ENCODE results near the gene RERE.

Gene RERE

DNA sequence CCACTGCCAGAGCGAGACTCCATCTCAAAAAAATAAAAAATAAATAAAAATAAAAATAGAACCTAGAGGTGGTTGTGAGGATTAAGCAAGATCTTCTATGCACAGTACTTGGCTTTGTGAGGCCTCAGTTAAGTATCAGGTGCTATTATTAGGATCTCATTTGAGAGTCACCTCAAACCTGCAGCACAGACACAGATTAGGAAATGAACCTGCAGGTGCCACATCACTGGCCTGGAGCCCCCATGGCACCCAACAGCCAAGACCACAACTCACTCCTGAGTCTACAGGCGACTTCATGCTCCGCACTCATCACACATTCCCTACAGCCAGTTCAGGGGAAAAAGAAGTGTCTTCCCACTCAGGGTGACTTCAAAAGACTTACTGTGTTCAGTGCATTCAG, 322.8 kb downstream of the RERE start:
- FAIRE-seq, result peak; percentile 42
- no peak for DNase-seq (ENCODE audit: insufficient read length)
- no peak for TF ChIP-seq TAF1 (IDR thresholded peaks at IDR 0.05; ENCODE audit: borderline replicate concordance, low read depth, low read length)
- no peak for TF ChIP-seq POLR2AphosphoS5 (IDR thresholded peaks at IDR 0.05; ENCODE audit: low read depth, low read length)

DNA sequence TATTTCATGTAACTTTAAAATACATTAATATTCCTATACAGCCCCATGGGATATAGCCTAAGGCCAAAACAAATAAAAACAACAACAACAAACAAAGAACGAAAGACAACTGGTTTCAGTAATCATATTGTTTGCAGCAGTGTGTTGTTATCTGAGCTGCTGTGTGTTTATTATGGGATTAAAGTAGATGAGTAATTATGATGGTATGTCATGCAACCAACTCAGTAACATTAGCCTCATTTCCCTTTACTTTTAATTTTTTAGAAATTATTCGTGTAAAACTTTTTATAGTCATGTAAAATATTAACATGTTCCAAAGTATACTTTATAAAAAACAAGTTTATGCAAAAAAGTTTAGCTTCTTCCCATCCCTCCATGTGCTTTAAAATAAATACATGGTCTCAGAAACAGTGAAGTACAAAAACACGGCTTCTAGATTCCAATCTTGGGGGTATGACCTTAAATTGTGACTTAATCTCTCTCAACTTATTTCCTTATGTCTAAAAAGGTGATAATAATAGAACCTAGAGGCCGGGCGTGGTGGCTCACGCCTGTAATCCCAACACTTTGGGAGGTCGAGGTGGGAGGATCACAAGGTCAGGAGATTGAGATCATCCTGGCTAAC, 323.4 kb downstream of the RERE start:
- DNase-seq (ENCODE audit: insufficient read length) (no peak), FAIRE-seq (no peak)
- no peak for TF ChIP-seq POLR2AphosphoS5 (IDR thresholded peaks at IDR 0.05; ENCODE audit: low read depth, low read length)
- no peak for TF ChIP-seq POLR2A (IDR thresholded peaks at IDR 0.05; ENCODE audit: low read depth, low read length)
- no peak for TF ChIP-seq TAF1 (IDR thresholded peaks at IDR 0.05; ENCODE audit: borderline replicate concordance, low read depth, low read length)

DNA sequence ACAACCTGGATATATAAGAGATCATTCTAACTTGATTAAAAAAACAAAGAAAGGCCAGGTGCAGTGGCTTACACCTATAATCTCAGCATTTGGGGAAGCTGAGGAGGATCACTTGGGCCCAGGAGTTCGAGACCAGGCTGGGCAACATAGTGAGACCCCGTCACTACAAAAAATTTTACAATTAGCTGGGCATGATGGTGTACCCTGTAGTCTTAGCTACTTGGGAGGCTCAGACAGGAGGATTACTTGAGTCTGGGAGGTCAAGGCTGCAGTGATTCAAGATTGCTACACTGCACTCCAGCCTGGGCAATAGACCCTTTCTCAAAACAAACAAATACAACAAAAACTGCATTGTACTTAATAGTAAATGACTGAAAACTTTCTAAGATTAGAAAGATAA, 330.2 kb downstream of the RERE start:
- FAIRE-seq, result no peak

DNA sequence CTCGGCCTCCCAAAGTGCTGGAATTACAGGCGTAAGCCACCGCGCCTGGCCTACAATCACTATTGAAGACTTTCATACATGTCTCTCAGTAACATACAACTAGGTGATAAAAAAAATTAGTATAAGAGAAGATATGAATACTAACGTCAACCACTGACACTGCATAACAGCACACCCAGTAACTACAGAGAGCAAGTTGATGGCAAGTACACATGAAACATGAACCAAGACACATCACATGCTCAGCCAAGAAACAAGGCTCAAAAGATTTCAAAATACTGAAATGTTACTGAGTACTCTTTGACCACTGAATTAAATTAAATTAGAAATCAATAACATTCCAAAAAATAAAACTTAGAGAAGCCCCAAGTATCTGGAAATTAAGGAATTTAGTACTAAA, 331.4 kb downstream of the RERE start:
- DNase-seq (ENCODE audit: insufficient read length) (no peak), FAIRE-seq (no peak)
- TF ChIP-seq TAF1 (IDR thresholded peaks at IDR 0.05; ENCODE audit: borderline replicate concordance, low read depth, low read length) (no peak), POLR2A (IDR thresholded peaks at IDR 0.05; ENCODE audit: low read depth, low read length) (no peak), POLR2AphosphoS5 (IDR thresholded peaks at IDR 0.05; ENCODE audit: low read depth, low read length) (no peak)

More for the DNA sequence above, 330.2 kb downstream of the RERE start:
- DNase-seq (ENCODE audit: insufficient read length), result no peak
- TF ChIP-seq TAF1 (IDR thresholded peaks at IDR 0.05; ENCODE audit: borderline replicate concordance, low read depth, low read length) (no peak), POLR2AphosphoS5 (IDR thresholded peaks at IDR 0.05; ENCODE audit: low read depth, low read length) (no peak), POLR2A (IDR thresholded peaks at IDR 0.05; ENCODE audit: low read depth, low read length) (no peak)

DNA sequence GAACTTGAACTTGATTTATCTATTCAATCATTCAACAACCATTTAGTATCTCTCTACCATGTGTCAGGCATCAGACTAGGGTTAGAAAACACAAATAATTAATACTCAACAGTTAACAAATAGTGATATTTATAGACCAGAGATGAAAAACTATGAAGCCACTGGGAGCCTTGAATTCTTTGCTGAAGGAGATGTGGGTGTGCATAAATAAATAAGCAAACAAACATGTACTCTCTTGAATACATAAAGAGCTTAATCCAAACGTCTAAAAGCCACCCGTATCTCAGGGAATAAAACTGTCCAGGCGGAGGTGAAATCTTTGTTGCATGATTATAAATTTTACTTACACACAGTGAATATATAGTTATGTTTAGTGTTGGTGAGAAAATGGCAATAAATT, 333.9 kb downstream of the RERE start:
- DNase-seq (ENCODE audit: insufficient read length), result no peak
- FAIRE-seq, result no peak
- TF ChIP-seq TAF1 (IDR thresholded peaks at IDR 0.05; ENCODE audit: borderline replicate concordance, low read depth, low read length) (no peak), POLR2A (IDR thresholded peaks at IDR 0.05; ENCODE audit: low read depth, low read length) (no peak), POLR2AphosphoS5 (IDR thresholded peaks at IDR 0.05; ENCODE audit: low read depth, low read length) (no peak)

DNA sequence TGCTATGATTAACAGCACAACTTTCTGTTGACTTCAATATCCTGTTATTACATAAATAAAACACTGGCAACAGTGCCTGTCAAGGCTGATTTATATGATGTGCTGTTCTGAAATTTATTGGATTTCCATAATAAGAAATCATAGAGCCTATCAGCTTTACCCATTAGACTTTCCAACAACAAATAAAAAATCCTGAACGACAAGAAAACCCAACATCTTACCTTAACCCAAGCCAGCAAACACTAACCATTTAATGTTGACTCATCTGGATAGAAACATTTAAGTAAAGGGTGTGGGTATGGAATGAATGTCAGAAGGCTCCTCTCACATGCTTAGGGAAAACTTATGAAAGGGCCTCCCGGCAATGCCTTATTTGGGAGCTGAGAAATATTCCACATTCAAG, 334.5 kb downstream of the RERE start:
- no peak for TF ChIP-seq POLR2A (IDR thresholded peaks at IDR 0.05; ENCODE audit: low read depth, low read length)
- no peak for TF ChIP-seq TAF1 (IDR thresholded peaks at IDR 0.05; ENCODE audit: borderline replicate concordance, low read depth, low read length)
- TF ChIP-seq POLR2AphosphoS5 (IDR thresholded peaks at IDR 0.05; ENCODE audit: low read depth, low read length), result no peak
- FAIRE-seq (no peak), DNase-seq (ENCODE audit: insufficient read length) (no peak)

DNA sequence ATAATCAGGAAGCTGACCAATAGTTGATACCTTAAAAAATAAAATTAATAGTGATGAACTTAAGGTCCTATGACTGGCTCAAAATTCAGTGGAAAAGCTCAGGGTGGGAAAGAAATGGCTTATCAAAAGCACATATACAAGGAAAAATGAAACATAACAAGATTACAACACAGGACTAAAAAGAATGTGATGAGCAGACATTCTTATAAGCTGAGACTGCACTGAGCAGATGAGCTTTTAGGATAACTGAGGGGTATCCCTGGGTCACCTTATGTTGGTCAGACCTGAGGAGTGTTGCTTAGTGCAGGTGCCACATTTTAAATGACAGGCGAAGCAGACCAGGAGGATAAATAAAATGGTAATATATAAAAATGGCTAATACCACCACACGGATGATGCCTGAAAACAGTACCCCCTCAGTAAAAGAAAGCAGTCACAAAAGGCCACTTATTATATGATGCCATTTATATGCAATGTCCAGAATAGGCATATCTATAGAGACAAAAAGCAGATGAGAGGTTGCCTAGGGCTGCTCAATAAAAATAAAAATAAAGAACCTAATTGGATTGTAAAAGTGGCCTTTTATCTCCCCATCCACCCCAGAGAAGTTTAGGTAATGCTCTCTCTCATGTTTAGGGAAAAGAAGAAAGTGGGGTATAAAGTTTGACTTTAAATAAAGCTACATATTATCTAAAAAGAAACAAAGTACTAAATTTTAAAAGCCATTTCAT, 335.6 kb downstream of the RERE start:
- no peak for DNase-seq (ENCODE audit: insufficient read length)
- TF ChIP-seq TAF1 (IDR thresholded peaks at IDR 0.05; ENCODE audit: borderline replicate concordance, low read depth, low read length) (no peak), POLR2AphosphoS5 (IDR thresholded peaks at IDR 0.05; ENCODE audit: low read depth, low read length) (no peak), POLR2A (IDR thresholded peaks at IDR 0.05; ENCODE audit: low read depth, low read length) (no peak)
- FAIRE-seq, result no peak

DNA sequence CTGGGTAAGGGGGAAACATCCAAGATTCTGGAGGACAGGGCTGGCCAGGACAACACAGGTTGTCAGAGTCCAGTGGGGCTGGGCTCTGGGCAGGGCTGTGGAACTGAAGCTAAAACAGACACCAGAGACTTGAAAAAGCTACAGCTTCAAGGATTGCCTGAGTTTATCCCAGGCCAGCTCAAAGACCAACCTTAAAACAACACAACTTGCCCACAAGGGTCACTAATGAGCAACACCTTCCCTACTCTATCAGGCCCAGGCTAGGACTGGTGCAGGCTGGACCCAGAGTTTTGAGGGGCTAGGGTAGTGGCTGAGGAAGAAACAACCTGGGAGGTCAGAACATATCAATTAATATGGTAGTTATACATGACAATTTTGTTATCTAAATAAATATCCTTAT, 338.9 kb downstream of the RERE start:
- DNase-seq (ENCODE audit: insufficient read length), result no peak
- FAIRE-seq, result peak; percentile 33
- no peak for TF ChIP-seq TAF1 (IDR thresholded peaks at IDR 0.05; ENCODE audit: borderline replicate concordance, low read depth, low read length)

DNA sequence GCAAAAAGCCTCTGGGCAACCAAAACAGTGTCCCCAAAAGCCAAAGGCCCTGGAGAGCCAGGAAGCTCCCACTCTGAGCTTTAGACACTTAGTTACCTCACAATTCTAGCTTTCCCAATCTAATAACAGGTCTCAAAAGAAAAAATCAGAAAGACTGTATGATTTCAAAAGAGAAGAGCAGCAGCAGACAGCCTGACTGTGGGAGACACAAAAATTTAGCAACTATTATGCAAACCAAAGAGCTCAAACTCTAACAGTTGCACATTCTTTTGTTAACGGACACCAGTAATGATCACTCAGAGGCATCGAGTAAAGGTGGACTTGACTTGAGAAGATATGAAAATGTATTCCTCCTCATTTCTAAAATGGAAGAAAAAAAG, 339.5 kb downstream of the RERE start:
- DNase-seq (ENCODE audit: insufficient read length) (no peak), FAIRE-seq (peak; percentile 9)
- TF ChIP-seq TAF1 (IDR thresholded peaks at IDR 0.05; ENCODE audit: borderline replicate concordance, low read depth, low read length), result no peak
- no peak for TF ChIP-seq POLR2A (IDR thresholded peaks at IDR 0.05; ENCODE audit: low read depth, low read length)
- TF ChIP-seq POLR2AphosphoS5 (IDR thresholded peaks at IDR 0.05; ENCODE audit: low read depth, low read length), result no peak

DNA sequence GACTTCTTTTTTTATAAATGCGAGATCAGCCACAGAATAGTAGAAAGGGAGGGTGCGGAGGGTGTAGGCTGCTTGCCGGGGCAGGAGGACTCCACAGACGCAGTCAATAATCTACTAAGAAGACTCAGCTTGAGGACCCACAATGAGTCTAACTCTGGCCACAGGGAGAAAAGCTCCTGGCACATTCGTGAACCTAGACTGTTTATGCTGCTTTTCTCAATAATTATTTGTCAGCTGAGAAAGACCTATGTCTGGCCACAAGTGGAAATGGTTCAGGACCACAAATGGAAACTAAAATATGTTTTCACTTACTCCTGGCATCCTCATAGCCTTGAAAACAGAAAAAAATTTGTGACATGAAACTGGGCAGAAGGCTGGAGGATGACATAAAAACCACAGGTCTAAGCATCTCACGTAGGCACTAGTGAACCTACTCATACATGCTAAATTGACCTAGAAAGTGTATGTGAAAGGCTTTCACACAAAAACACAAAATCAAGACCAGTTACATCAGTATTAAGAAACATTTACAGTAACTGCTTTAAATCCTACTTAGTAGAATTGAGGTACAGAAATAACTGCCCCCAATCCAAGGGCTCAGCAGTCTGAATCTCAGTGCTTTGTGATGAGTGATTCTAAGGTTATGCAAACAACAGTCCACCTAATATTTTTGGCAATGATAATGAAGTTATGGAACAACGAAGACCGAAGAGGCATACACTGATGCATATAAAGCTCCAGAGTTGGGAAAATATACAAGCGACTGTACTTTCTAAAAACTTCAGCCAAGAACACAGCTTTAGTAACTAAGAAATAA, 340.1 kb downstream of the RERE start:
- FAIRE-seq (peak; percentile 85), DNase-seq (ENCODE audit: insufficient read length) (no peak)
- TF ChIP-seq POLR2A (IDR thresholded peaks at IDR 0.05; ENCODE audit: low read depth, low read length) (no peak), TAF1 (IDR thresholded peaks at IDR 0.05; ENCODE audit: borderline replicate concordance, low read depth, low read length) (no peak), POLR2AphosphoS5 (IDR thresholded peaks at IDR 0.05; ENCODE audit: low read depth, low read length) (no peak)

DNA sequence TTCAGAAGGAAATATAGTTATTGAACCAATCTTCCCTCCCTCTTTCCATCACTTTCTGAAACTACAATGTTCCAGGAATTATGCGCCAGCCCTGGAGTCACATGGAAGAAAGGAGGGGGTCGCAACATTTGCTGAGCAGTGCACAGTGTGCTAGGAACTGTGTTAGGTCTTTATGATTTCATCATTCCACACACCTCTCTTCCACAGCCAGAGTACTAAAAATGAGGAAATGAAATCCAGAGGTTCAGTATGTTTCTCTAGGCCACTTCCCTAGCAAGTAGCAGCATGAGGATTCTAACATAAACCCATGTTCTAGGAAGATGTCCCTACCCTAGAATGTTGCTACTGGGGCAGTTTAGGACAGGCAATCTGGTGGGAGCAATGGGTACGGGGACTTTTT, 341.4 kb downstream of the RERE start:
- no peak for TF ChIP-seq TAF1 (IDR thresholded peaks at IDR 0.05; ENCODE audit: borderline replicate concordance, low read depth, low read length)
- TF ChIP-seq POLR2A (IDR thresholded peaks at IDR 0.05; ENCODE audit: low read depth, low read length), result no peak
- no peak for TF ChIP-seq POLR2AphosphoS5 (IDR thresholded peaks at IDR 0.05; ENCODE audit: low read depth, low read length)
- FAIRE-seq, result no peak
- DNase-seq (ENCODE audit: insufficient read length), result no peak

DNA sequence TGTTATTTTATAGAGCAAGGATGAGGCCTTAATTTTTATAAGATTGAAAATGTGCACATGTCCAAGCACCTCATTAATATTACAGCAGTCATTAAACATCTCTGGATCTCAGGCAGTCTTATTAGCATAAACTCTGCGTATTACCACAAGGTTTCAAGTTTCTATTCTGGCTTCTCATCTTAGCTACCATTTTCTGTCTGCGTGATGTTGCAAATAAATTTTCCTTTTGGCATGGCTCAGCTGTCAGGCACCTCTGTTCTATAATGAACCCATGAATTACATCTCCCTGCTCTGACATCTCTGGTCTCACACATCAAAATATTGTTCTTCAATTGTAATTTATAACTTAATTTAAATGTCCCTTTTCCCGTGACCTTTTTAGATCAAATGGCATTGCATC, 343.1 kb downstream of the RERE start:
- no peak for TF ChIP-seq POLR2A (IDR thresholded peaks at IDR 0.05; ENCODE audit: low read depth, low read length)
- no peak for TF ChIP-seq TAF1 (IDR thresholded peaks at IDR 0.05; ENCODE audit: borderline replicate concordance, low read depth, low read length)
- no peak for TF ChIP-seq POLR2AphosphoS5 (IDR thresholded peaks at IDR 0.05; ENCODE audit: low read depth, low read length)
- FAIRE-seq, result no peak
- DNase-seq (ENCODE audit: insufficient read length), result no peak
